ENCODE results near the gene PARVB.

PARVB gene

DNA sequence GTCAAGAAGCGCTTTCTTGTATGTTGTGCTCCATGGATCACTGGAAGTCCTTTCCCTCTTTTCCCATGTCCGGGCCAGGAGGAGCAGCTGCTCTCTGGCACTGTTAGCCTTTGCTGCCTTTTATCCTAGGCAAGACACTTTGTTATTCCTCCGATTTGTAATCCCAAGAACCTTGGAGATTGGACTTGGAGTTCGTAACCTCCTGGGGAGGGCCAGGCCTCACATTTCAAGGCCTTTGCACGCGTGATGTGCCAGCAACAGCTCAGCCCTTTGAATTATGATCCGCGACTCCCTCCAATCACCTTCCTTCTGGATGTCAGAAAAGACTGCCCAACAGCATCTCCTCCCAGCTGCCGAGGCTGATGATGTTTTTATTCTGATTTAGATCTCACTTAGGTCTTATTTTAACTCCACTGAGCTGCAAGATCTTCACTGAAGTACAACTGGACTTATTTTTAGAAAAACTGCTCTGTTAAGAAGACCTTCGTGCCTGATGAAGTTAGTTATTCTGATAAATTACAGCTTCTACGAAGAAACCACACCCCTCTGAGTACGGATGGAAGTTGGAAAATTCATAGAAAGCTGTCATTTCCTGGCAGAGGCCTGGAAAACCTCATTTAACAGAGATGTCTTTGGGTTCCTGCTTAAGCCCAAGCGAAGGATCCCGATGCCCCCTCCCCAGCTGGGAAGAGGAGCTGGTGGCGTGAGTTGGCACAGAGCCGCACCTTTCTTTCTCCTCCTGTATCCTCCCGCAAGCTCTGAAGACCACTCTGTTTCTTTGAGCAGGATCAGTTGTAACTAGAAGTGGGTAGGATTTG lies 62.4 kb downstream of the PARVB start:
- CTCF ChIA-PET: interaction anchor here (0.5 to 6.3 kb wide), 26 partner anchors 8 to 541 kb away, joined by 3 to 120 read pairs (median 4); no protein-coding TSS in a partner anchor
- no peak for TF ChIP-seq ZNF23 (tag by site-specific recombination; IDR thresholded peaks at IDR 0.05; ENCODE audit: borderline replicate concordance)
- TF ChIP-seq ZNF600 (tag by site-specific recombination; IDR thresholded peaks at IDR 0.05): no peak
- TF ChIP-seq, protein P1, sequence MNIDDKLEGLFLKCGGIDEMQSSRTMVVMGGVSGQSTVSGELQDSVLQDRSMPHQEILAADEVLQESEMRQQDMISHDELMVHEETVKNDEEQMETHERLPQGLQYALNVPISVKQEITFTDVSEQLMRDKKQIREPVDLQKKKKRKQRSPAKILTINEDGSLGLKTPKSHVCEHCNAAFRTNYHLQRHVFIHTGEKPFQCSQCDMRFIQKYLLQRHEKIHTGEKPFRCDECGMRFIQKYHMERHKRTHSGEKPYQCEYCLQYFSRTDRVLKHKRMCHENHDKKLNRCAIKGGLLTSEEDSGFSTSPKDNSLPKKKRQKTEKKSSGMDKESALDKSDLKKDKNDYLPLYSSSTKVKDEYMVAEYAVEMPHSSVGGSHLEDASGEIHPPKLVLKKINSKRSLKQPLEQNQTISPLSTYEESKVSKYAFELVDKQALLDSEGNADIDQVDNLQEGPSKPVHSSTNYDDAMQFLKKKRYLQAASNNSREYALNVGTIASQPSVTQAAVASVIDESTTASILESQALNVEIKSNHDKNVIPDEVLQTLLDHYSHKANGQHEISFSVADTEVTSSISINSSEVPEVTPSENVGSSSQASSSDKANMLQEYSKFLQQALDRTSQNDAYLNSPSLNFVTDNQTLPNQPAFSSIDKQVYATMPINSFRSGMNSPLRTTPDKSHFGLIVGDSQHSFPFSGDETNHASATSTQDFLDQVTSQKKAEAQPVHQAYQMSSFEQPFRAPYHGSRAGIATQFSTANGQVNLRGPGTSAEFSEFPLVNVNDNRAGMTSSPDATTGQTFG (tag by site-specific recombination; IDR thresholded peaks at IDR 0.05; ENCODE audit: borderline replicate concordance): no peak
- TF ChIP-seq KLF8 (tag by site-specific recombination; IDR thresholded peaks at IDR 0.05): no peak
- no peak for TF ChIP-seq SALL2 (tag by site-specific recombination; IDR thresholded peaks at IDR 0.05; ENCODE audit: borderline replicate concordance)
- TF ChIP-seq, protein P2, sequence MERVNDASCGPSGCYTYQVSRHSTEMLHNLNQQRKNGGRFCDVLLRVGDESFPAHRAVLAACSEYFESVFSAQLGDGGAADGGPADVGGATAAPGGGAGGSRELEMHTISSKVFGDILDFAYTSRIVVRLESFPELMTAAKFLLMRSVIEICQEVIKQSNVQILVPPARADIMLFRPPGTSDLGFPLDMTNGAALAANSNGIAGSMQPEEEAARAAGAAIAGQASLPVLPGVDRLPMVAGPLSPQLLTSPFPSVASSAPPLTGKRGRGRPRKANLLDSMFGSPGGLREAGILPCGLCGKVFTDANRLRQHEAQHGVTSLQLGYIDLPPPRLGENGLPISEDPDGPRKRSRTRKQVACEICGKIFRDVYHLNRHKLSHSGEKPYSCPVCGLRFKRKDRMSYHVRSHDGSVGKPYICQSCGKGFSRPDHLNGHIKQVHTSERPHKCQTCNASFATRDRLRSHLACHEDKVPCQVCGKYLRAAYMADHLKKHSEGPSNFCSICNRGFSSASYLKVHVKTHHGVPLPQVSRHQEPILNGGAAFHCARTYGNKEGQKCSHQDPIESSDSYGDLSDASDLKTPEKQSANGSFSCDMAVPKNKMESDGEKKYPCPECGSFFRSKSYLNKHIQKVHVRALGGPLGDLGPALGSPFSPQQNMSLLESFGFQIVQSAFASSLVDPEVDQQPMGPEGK (tag by site-specific recombination; IDR thresholded peaks at IDR 0.05): no peak
- TF ChIP-seq HIC1 (tag by site-specific recombination; IDR thresholded peaks at IDR 0.05): no peak
- no peak for TF ChIP-seq HOXD13 (CRISPR knock-in tag; IDR thresholded peaks at IDR 0.05; ENCODE audit: borderline replicate concordance)
- POLR2A ChIA-PET: interaction anchor here (0.8 to 0.9 kb wide), 2 partner anchors 93 to 131 kb away, joined by 3 read pairs; partner anchors contain the start of gene SAMM50

GRCh38 chr22:44087089-44087430 lies 63.0 kb downstream of the PARVB start:
- CTCF ChIA-PET: interaction anchor here (0.6 to 6.3 kb wide), 5 partner anchors 20 to 537 kb away, joined by 3 to 120 read pairs (median 7); no protein-coding TSS in a partner anchor
- Histone ChIP-seq H3K4me1 (ENCODE audit: control insufficient read depth, insufficient read depth, low read length) (no peaks in the 10 kb centered on the region), H3K36me3 (ENCODE audit: control insufficient read depth in 2 of 2, insufficient read depth in 1 of 2, low read length in 2 of 2) (peaks cover 0 to 7% of the 10 kb centered on the region in 2 experiments; a peak in 1 of 3 replicates), H3K27ac (ENCODE audit: extremely low read depth, low read depth, low read length) (no peak overlapping the region), H3K9me3 (ENCODE audit: control insufficient read depth, insufficient read depth, low read depth, low read length) (no peaks in the 10 kb centered on the region), H3K4me3 (ENCODE audit: low read depth, low read length) (no peak overlapping the region)
- TF ChIP-seq ZNF341 (tag by site-specific recombination; IDR thresholded peaks at IDR 0.05; ENCODE audit: low read depth): no peak
- no peak for TF ChIP-seq ZNF529 (tag by site-specific recombination; IDR thresholded peaks at IDR 0.05; ENCODE audit: insufficient replicate concordance)
- TF ChIP-seq ZNF174 (tag by site-specific recombination; IDR thresholded peaks at IDR 0.05): no peak
- TF ChIP-seq ZNF426 (tag by site-specific recombination; IDR thresholded peaks at IDR 0.05): no peak
- TF ChIP-seq, protein P3, sequence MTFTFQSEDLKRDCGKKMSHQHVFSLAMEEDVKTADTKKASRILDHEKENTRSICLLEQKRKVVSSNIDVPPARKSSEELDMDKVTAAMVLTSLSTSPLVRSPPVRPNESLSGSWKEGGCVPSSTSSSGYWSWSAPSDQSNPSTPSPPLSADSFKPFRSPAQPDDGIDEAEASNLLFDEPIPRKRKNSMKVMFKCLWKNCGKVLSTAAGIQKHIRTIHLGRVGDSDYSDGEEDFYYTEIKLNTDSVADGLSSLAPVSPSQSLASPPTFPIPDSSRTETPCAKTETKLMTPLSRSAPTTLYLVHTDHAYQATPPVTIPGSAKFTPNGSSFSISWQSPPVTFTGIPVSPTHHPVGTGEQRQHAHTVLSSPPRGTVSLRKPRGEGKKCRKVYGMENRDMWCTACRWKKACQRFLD (tag by site-specific recombination; IDR thresholded peaks at IDR 0.05): no peak
- no peak for TF ChIP-seq GFI1B (tag by site-specific recombination; IDR thresholded peaks at IDR 0.05)
- TF ChIP-seq ZNF701 (tag by site-specific recombination; IDR thresholded peaks at IDR 0.05): no peak
- no peak for TF ChIP-seq ZNF23 (tag by site-specific recombination; IDR thresholded peaks at IDR 0.05; ENCODE audit: borderline replicate concordance)
- TF ChIP-seq SALL2 (tag by site-specific recombination; IDR thresholded peaks at IDR 0.05; ENCODE audit: borderline replicate concordance): no peak
- TF ChIP-seq, protein P4, sequence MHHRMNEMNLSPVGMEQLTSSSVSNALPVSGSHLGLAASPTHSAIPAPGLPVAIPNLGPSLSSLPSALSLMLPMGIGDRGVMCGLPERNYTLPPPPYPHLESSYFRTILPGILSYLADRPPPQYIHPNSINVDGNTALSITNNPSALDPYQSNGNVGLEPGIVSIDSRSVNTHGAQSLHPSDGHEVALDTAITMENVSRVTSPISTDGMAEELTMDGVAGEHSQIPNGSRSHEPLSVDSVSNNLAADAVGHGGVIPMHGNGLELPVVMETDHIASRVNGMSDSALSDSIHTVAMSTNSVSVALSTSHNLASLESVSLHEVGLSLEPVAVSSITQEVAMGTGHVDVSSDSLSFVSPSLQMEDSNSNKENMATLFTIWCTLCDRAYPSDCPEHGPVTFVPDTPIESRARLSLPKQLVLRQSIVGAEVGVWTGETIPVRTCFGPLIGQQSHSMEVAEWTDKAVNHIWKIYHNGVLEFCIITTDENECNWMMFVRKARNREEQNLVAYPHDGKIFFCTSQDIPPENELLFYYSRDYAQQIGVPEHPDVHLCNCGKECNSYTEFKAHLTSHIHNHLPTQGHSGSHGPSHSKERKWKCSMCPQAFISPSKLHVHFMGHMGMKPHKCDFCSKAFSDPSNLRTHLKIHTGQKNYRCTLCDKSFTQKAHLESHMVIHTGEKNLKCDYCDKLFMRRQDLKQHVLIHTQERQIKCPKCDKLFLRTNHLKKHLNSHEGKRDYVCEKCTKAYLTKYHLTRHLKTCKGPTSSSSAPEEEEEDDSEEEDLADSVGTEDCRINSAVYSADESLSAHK (tag by site-specific recombination; IDR thresholded peaks at IDR 0.05): no peak
- POLR2A ChIA-PET: interaction anchor here (0.8 kb wide), 1 partner anchor 132 kb away, joined by 3 read pairs; the partner anchor contains the start of gene SAMM50

More for the DNA sequence above, 62.4 kb downstream of the PARVB start:
- H3K27ac ChIP-seq (ENCODE audit: extremely low read depth, low read depth, low read length): no peak overlapping the region
- H3K4me3 ChIP-seq (ENCODE audit: low read depth, low read length): no peak overlapping the region
- H3K36me3 ChIP-seq (ENCODE audit: control insufficient read depth in 2 of 2, insufficient read depth in 1 of 2, low read length in 2 of 2): peaks cover 0 to 7% of the 10 kb centered on the region in 2 experiments; a peak in 1 of 3 replicates
- no peaks in the 10 kb centered on the region for H3K9me3 ChIP-seq (ENCODE audit: control insufficient read depth, insufficient read depth, low read depth, low read length)
- no peaks in the 10 kb centered on the region for H3K4me1 ChIP-seq (ENCODE audit: control insufficient read depth, insufficient read depth, low read length)

All from HEK293 (cell line).